Measurements from ENCODE around the gene GPRC5C.

GRCh38 chr17:74466111-74466827 is 34.4 kb downstream of the GPRC5C start, which contains the start of gene CD300A:
- TF ChIP-seq CTCF (IDR thresholded peaks at IDR 0.05): no peak
- TF ChIP-seq POLR2A (IDR thresholded peaks at IDR 0.05): no peak

Measured in heart left ventricle (tissue), 13 donors.